NCI-H1694 treated with DMSO at 0.1 percent for 48 hours (cell line): Measurements from ENCODE around the gene OR2M3.
"Not testable (repeated sequence)": the region's sequence is repeated elsewhere in the genome, so short reads cannot be mapped to it uniquely, and the experiment has no call there.

ENCODE experiments used
- DNase-seq: peaks from one replicate; lab custom pipeline; 2025; lab: John Stamatoyannopoulos, UW

OR2M3 gene

GRCh38 chr1:248196965-248197364 lies at the start of gene OR2M3:
Gene OR2M3 (plus strand): TSS chr1:248197265. CDS start chr1:248203068, 5,803 bp downstream.
- no peak for DNase-seq

- no peak for DNase-seq
Observed at GRCh38 chr1:248152056-248152827, 44.8 kb upstream of the OR2M3 start.

- no peak for DNase-seq
Observed at GRCh38 chr1:248155927-248156326, 41.1 kb upstream of the OR2M3 start.

- DNase-seq: no peak
Observed at GRCh38 chr1:248158758-248159157, 38.3 kb upstream of the OR2M3 start.

- DNase-seq: no peak
Observed at GRCh38 chr1:248164031-248164430, 33.0 kb upstream of the OR2M3 start.

GRCh38 chr1:248165186-248165585 lies 31.9 kb upstream of the OR2M3 start:
- no peak for DNase-seq

GRCh38 chr1:248174521-248174920 lies 22.5 kb upstream of the OR2M3 start, which contains the start of gene OR2M2:
Gene OR2M2 (plus strand): TSS chr1:248174821. CDS start chr1:248179986, 5,165 bp downstream.
- DNase-seq: no peak

- no peak for DNase-seq
Observed at GRCh38 chr1:248183996-248184395, 13.1 kb upstream of the OR2M3 start.

- no peak for DNase-seq
Observed at GRCh38 chr1:248187363-248187762, 9.7 kb upstream of the OR2M3 start.

- DNase-seq: no peak
Observed at GRCh38 chr1:248189026-248189425, 8.0 kb upstream of the OR2M3 start.

- no peak for DNase-seq
Observed at GRCh38 chr1:248194117-248194516, 2.9 kb upstream of the OR2M3 start.

- no peak for DNase-seq
Observed at GRCh38 chr1:248215880-248216279, 18.8 kb downstream of the OR2M3 start.

GRCh38 chr1:248225537-248225936 lies 28.5 kb downstream of the OR2M3 start:
- no peak for DNase-seq

GRCh38 chr1:248229360-248229908 lies 32.4 kb downstream of the OR2M3 start:
- no peak for DNase-seq

- DNase-seq: no peak
Observed at GRCh38 chr1:248231117-248231516, 34.1 kb downstream of the OR2M3 start, which contains the start of gene OR2M4. Gene OR2M4 (plus strand): TSS chr1:248231417. CDS start chr1:248238929, 7,512 bp downstream.

GRCh38 chr1:248239478-248239877 lies 42.4 kb downstream of the OR2M3 start:
- DNase-seq: no peak

- peak; percentile 32 for DNase-seq
Observed at GRCh38 chr1:248243204-248243603, 46.1 kb downstream of the OR2M3 start.

GRCh38 chr1:248259309-248259708 lies 62.2 kb downstream of the OR2M3 start:
- not testable (repeated sequence) for DNase-seq
